Breast epithelium (tissue), 3 donors: ENCODE results near the gene NDC1.

Experiments
- CTCF ChIP-seq, 3 donors: fragments of 450-650 bp; IDR thresholded peaks; one replicate each; pipeline ENCODE4 v1.5.1; 2016 to 2017; ENCODE audit warnings: antibody characterized with exemption in 3 of 3, mild to moderate bottlenecking in 3 of 3, moderate library complexity in 3 of 3
- POLR2A ChIP-seq: fragments of 450-650 bp; IDR thresholded peaks from one replicate; pipeline ENCODE4 v1.6.1; 2016; ENCODE audit warnings: antibody characterized with exemption, mild to moderate bottlenecking, moderate library complexity

GRCh38 chr1:53728702-53729455 is 109.2 kb downstream of the NDC1 start:
- no peak for TF ChIP-seq POLR2A
- no peak for TF ChIP-seq CTCF (IDR thresholded peaks at IDR 0.05)
